Measurements from ENCODE around the gene SERPINA3.

SERPINA3 gene

DNA sequence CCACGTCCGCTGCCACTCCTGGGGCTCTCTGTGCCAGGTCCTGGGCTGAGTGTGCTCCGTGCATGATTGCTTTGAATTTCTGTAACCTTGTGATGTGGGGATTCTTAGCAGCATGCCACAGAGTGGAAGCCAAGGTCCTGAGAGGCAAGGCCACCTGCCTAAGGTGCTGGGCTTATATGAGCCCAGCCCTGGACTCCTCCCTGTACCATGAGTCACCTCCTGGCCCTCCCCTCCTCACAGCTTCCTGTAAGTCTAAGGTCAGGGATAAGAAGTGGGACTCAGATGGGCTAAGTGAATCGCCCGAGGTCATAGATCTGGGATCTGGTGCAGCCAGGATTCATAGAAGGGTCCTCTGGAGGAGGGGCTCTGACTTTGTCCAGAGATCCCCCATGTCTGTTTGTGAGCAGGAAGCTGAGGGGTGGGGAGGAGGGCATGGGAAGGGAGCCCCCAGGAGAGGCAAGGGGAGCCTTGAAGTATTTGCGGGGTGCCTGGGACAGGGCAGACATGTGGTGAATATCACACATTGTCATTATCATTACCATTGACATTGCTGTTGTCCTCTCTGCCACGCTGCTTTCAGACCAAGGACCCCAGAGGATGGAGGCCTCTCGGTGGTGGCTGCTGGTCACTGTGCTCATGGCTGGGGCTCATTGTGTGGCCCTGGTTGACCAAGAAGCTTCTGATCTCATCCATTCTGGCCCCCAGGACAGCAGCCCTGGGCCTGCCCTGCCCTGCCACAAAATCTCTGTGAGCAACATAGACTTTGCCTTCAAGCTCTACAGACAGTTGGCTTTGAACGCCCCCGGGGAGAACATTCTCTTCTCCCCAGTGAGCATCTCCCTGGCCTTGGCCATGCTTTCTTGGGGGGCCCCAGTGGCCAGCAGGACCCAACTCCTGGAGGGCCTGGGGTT is 28.8 kb downstream of the SERPINA3 start:
- no peak for TF ChIP-seq GATA1 (IDR thresholded peaks at IDR 0.05; ENCODE audit: low read depth, low read length)
- no peak for TF ChIP-seq POLR2A (IDR thresholded peaks at IDR 0.05; ENCODE audit: low read length)
- DNase-seq = no peak

DNA sequence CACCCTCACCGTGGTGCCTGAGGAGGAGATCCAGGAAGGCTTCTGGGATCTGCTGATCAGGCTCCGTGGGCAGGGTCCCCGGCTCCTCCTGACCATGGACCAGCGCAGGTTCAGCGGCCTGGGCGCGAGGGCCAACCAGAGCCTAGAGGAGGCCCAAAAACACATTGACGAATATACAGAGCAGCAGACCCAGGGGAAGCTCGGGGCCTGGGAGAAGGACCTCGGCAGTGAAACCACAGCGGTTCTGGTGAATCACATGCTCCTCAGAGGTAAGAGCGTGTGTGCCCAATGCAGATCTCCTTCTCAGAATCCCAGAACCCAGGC is 29.4 kb downstream of the SERPINA3 start:
- TF ChIP-seq GATA1 (IDR thresholded peaks at IDR 0.05; ENCODE audit: low read depth, low read length) (no peak), POLR2A (IDR thresholded peaks at IDR 0.05; ENCODE audit: low read length) (no peak)
- DNase-seq = no peak

- DNase-seq = no peak
- no peak for TF ChIP-seq POLR2A (IDR thresholded peaks at IDR 0.05; ENCODE audit: low read length)
- no peak for TF ChIP-seq GATA1 (IDR thresholded peaks at IDR 0.05; ENCODE audit: low read depth, low read length)
Observed at GRCh38 chr14:94643316-94644101, 31.3 kb downstream of the SERPINA3 start.

DNA sequence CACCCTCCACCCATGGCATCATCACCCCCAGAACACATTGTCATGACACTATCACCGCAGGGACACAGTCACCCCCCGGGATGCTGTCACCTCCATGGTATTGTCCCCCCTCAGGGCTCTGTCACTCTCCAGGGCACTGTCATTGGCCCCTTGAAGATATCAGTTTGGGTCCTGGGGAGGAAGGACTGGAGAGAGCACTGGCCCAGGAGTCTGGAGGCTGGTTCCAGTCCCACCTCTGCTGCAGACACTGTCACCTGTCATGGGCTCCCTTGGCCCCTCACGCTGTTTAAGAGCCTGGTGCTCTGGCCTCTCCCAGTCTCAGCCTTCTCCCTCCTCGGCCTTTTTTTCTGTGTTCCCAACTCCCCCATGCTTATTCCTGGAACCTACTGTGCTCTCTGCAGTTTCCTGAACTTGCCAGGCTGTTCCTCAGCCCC is 31.9 kb downstream of the SERPINA3 start:
- no peak for DNase-seq

DNA sequence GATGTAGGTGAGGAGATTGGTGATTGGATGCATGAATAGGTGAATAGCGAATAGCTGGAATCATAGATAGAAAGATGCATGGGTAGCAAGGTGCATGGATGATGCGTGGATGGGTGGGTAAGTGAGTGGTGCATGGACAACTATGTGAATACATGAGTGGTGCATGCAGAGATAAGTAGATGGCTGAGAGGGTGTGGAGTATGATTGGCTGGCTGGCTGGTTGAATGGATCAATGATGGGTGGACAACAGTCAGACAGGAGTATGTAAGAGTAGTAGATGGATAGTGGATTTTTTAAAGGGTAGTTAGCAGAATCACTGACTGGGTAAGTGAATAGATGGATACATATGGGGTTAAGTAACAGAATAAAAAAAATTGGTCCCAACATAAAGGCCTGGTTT is 33.9 kb downstream of the SERPINA3 start:
- no peak for TF ChIP-seq GATA1 (IDR thresholded peaks at IDR 0.05; ENCODE audit: low read depth, low read length)
- no peak for TF ChIP-seq POLR2A (IDR thresholded peaks at IDR 0.05; ENCODE audit: low read length)
- no peak for DNase-seq

More for the DNA sequence above, 31.9 kb downstream of the SERPINA3 start:
- TF ChIP-seq GATA1 (IDR thresholded peaks at IDR 0.05; ENCODE audit: low read depth, low read length) (no peak), POLR2A (IDR thresholded peaks at IDR 0.05; ENCODE audit: low read length) (no peak)

- no peak for TF ChIP-seq GATA1 (IDR thresholded peaks at IDR 0.05; ENCODE audit: low read depth, low read length)
- no peak for TF ChIP-seq POLR2A (IDR thresholded peaks at IDR 0.05; ENCODE audit: low read length)
- no peak for DNase-seq
Observed at GRCh38 chr14:94646481-94646880, 34.3 kb downstream of the SERPINA3 start.

GRCh38 chr14:94648801-94649200 is 36.6 kb downstream of the SERPINA3 start:
- no peak for TF ChIP-seq POLR2A (IDR thresholded peaks at IDR 0.05; ENCODE audit: low read length)
- no peak for TF ChIP-seq GATA1 (IDR thresholded peaks at IDR 0.05; ENCODE audit: low read depth, low read length)
- no peak for DNase-seq

- no peak for DNase-seq
- TF ChIP-seq GATA1 (IDR thresholded peaks at IDR 0.05; ENCODE audit: low read depth, low read length) = no peak
- no peak for TF ChIP-seq POLR2A (IDR thresholded peaks at IDR 0.05; ENCODE audit: low read length)
Observed at GRCh38 chr14:94649543-94650443, 37.6 kb downstream of the SERPINA3 start.

DNA sequence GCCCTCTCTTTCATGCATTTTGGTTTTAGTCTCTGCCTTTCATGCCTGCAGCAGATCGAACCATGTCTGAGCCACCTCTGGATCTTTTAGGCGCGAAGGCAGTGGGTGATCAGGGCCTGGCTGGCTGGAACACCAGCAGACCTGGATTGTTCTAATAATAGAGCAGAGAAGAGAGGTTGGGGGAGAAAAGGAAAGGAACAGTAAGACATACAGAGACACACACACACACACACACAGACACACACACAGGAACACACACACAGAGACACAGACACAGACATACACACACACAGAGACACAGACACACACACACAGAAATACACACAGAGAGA is 38.2 kb downstream of the SERPINA3 start:
- DNase-seq = no peak
- TF ChIP-seq POLR2A (IDR thresholded peaks at IDR 0.05; ENCODE audit: low read length) (no peak), GATA1 (IDR thresholded peaks at IDR 0.05; ENCODE audit: low read depth, low read length) (no peak)

- TF ChIP-seq GATA1 (IDR thresholded peaks at IDR 0.05; ENCODE audit: low read depth, low read length) (no peak), POLR2A (IDR thresholded peaks at IDR 0.05; ENCODE audit: low read length) (no peak)
- DNase-seq = no peak
Observed at GRCh38 chr14:94650806-94651805, 38.9 kb downstream of the SERPINA3 start.

DNA sequence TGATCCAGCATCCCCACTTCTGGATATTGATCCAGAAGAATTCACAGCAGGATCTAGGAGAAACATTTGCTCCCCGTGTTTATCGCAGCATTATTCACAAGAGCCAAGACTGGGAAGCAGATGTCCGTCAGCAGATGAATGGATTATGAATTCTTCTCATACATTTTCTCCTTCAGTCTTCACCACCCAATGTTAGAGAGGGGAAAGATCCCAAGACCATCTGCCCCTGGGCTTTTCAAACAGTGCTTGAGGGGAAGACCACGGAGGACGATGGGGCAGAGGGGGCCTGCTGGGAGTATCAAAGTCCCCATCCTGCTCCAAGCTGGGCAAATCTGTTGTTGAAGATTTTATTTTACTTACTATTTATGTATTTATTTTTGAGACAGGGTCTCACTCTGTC is 41.1 kb downstream of the SERPINA3 start:
- TF ChIP-seq GATA1 (IDR thresholded peaks at IDR 0.05; ENCODE audit: low read depth, low read length) (no peak), POLR2A (IDR thresholded peaks at IDR 0.05; ENCODE audit: low read length) (no peak)
- DNase-seq = no peak

- no peak for TF ChIP-seq GATA1 (IDR thresholded peaks at IDR 0.05; ENCODE audit: low read depth, low read length)
- TF ChIP-seq POLR2A (IDR thresholded peaks at IDR 0.05; ENCODE audit: low read length) = no peak
- no peak for DNase-seq
Observed at GRCh38 chr14:94654071-94654861, 42.1 kb downstream of the SERPINA3 start.
